Thymus (tissue), 11 donors: ENCODE results near the gene FN3KRP. TPM values are rescaled to one million over a fixed set of nuclear protein-coding genes. Genes with fewer than 3 reads are reported as not detected.
A peak's percentile ranks its signal among the peaks of the same experiment; 100 is the strongest.

Source experiments
- DNase-seq, 9 donors: peaks; one replicate each; pipeline ENCODE4 v3.0.0-alpha.2; 2013; ENCODE audit warnings: low spot score in 9 of 9, low read depth in 6 of 9, missing footprints in 1 of 9
- H3K27ac ChIP-seq, 2 donors: one replicate each; pipeline ENCODE4 v1.5.1; 2013; ENCODE audit warnings: control low read depth in 1 of 2, low read depth in 1 of 2, low read length in 1 of 2, mild to moderate bottlenecking in 1 of 2, moderate library complexity in 1 of 2
- H3K27me3 ChIP-seq, 2 donors: one replicate each; pipeline ENCODE4 v1.5.1; 2013; ENCODE audit warnings: low read length in 1 of 2; ENCODE audit not compliant: control insufficient read depth in 2 of 2, insufficient read depth in 1 of 2
- H3K36me3 ChIP-seq, 2 donors: one replicate each; pipeline ENCODE4 v1.5.1; 2013; ENCODE audit warnings: low read length in 1 of 2, mild to moderate bottlenecking in 1 of 2, moderate library complexity in 1 of 2; ENCODE audit not compliant: control insufficient read depth in 2 of 2, insufficient read depth in 2 of 2
- H3K4me1 ChIP-seq, 2 donors: one replicate each; pipeline ENCODE4 v1.5.1; 2013; ENCODE audit warnings: low read length in 2 of 2; ENCODE audit not compliant: control insufficient read depth in 2 of 2, insufficient read depth in 2 of 2
- H3K4me3 ChIP-seq, 2 donors: one replicate each; pipeline ENCODE4 v1.5.1; 2013; ENCODE audit warnings: low read length in 2 of 2, control low read depth in 1 of 2, mild to moderate bottlenecking in 1 of 2
- H3K9me3 ChIP-seq, 2 donors: one replicate each; pipeline ENCODE4 v1.5.1; 2013; ENCODE audit warnings: low read length in 1 of 2, mild to moderate bottlenecking in 1 of 2; ENCODE audit not compliant: control insufficient read depth in 2 of 2, insufficient read depth in 1 of 2
- whole genome bisulfite sequencing: extraction: QIAGEN DNeasy Blood & Tissue Kit; methylation state at CpG from one replicate; pipeline ENCODE4 v1.1.7; 2013; 5-methylcytosine and 5-hydroxymethylcytosine counted together
- polyA plus RNA-seq: library from polyadenylated mRNA; stranded (reverse); fragments of 200-250 nt; gene quantifications from one replicate; pipeline ENCODE4 v1.2.3, GENCODE V29; 2013
- total RNA-seq: library from RNA; stranded (reverse); fragments of 120-200 nt; gene quantifications from one replicate; pipeline ENCODE4 v1.2.4, GENCODE V29; 2013
- donor health status: healthy.

The FN3KRP gene
- total and polyA plus RNA-seq, 2 donors: 12.2 to 37.6 TPM

DNA sequence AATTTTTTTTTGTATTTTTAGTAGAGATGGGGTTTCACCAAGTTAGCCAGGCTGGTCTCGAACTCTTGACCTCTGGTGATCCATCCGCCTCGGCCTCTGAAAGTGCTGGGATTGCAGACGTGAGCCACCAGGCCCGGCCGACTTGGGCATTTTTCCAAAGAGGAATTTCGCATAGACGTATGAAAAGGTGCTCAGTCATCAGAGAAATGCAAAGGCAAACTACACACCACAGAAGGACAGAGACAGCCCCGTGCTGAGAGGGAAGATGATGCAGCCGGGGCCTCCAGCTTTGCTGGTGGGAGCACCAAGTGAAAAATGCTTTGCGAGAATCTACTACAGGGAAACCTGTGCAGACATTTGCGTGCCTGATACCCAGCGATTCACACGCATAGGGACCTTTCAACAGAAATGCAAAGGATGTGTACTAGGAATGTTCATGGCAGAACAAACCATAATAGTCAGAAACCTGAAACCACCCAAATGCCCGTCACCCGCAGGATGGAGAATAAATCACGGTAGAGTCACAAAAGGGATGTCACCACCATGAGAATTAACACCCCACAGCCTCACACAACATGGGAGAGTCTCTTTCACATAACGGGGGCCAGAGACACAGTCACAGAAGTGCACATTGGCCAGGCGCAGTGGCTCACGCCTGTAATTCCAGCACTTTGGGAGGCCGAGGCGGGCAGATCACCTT lies 23.2 kb upstream of the FN3KRP start:
- peaks cover 7 to 8% of the 10 kb centered on the region in 2 donors for H3K4me1 ChIP-seq
- 98% methylated on average over 22 of the region's 22 CpGs for WGBS
- peaks cover 3 to 32% of the 10 kb centered on the region in 2 donors for H3K9me3 ChIP-seq

DNA sequence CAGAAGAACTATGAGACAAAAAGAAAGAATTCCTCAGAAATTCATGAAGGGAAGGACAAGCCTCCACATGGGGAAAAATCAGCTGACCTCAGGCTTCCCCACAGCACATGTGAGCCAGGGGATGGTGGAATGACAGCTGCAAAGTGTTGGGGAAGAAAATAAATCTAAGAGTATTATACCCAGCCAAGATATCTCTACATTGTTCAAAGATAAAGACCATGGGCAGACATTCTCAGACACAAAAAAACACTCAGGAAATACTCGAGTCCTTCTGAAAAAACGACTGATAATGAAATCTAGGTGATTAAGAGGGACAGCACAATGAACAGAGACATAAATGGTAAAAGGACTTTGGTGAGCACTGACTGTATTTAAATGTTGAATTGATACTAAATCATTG lies 21.9 kb upstream of the FN3KRP start:
- Histone ChIP-seq H3K36me3 (no peaks in the 10 kb centered on the region), H3K9me3 (peaks cover 5 to 32% of the 10 kb centered on the region in 2 donors), H3K4me3 (no peak overlapping the region), H3K27ac (no peak overlapping the region), H3K27me3 (peaks cover 16 to 32% of the 10 kb centered on the region in 2 donors), H3K4me1 (peaks cover 7 to 12% of the 10 kb centered on the region in 2 donors)
- no peak for DNase-seq
- WGBS: 84% methylated on average over 2 of the region's 2 CpGs

More for the DNA sequence above, 23.2 kb upstream of the FN3KRP start:
- no peak overlapping the region for H3K27ac ChIP-seq
- DNase-seq: no peak
- no peaks in the 10 kb centered on the region for H3K36me3 ChIP-seq
- H3K27me3 ChIP-seq: peaks cover 13 to 23% of the 10 kb centered on the region in 2 donors
- H3K4me3 ChIP-seq: no peak overlapping the region

DNA sequence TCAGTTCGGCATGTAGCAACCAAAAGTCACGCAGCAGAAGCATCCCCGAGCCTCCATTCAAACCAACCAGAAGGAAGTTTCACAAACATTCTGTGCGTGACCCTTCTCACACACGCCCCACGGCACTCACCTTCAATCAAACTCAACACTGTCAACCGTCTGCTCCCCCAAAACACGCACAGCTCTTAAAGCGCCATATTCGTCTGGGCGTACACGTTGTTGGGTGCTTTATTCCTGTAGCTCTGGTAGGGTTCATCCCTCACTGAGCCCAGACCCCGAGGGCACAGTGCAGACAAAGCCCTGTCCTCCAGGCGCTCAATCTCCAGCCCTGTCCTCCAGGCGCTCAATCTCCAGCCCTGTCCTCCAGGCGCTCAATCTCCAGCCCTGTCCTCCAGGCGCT lies 20.2 kb upstream of the FN3KRP start:
- Histone ChIP-seq H3K27me3 (peaks cover 16 to 43% of the 10 kb centered on the region in 2 donors), H3K36me3 (no peaks in the 10 kb centered on the region), H3K27ac (no peak overlapping the region), H3K4me1 (peaks cover 7 to 12% of the 10 kb centered on the region in 2 donors), H3K9me3 (peaks cover 5 to 32% of the 10 kb centered on the region in 2 donors), H3K4me3 (no peak overlapping the region)
- no peak for DNase-seq
- WGBS: 98% methylated on average over 16 of the region's 17 CpGs

DNA sequence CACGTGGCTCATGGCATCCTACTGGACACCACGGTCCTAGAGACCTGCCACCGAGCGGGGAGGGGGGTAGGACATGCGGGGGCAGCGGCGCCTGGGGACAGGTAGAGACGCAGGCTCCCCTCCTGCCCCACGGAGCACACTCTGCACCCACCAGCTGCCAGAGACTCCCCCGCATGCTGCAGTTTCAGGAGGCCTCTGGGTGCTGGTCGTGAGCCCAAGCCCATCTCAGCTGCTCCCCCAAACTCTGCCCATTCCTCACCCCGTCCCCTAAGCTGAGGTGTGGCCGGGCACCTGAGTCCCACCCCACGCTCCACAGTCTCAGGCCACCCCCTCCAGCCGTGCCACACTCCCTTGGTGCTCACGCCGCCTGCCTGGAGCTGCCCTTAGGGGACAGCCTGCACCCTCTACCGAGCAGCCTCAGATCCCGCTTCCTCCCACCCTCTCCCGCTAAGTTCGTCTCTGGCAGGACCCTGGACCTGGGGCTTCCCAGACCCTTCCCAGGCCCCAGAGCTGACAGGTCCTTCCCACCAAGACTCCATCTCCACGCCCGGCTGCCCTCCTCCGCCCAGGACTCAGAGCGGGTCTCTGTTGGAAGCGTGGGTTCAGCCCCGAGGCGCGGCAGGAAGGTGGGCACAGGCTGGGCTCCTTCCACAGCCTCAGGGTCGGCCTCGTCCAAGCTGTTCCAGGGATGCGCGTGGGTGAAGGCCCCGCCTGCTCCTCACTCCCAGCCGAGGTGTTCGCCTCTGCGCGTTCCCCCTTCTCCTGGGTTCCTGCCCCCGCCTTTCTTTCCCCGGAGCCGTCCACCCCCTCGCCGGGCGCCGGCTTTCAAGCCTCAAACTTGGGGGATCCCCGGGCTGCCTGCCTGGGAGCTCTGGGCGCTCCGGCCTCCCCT lies 19.3 kb upstream of the FN3KRP start:
- H3K36me3 ChIP-seq: no peaks in the 10 kb centered on the region
- no peak overlapping the region for H3K27ac ChIP-seq
- peaks cover 7 to 12% of the 10 kb centered on the region in 2 donors for H3K4me1 ChIP-seq
- 45% methylated on average over 48 of the region's 48 CpGs for WGBS
- H3K27me3 ChIP-seq: peaks cover 16 to 43% of the 10 kb centered on the region in 2 donors
- H3K4me3 ChIP-seq: peak overlapping the region; percentile 33 to 62
- H3K9me3 ChIP-seq: peaks cover 5 to 32% of the 10 kb centered on the region in 2 donors
- DNase-seq: no peak

DNA sequence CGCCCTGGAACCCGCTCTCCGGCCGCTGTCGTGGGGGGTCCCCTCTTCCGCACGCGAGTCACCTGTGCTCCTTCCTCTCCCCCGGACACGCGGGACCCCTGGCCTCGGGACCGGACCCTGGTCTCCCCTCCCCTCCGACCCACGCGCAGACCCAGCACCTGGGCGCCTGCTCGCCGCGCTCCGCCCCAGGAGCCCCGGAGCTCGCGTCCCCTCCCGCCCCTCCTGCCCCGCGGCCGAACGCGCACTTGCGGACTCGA lies 18.8 kb upstream of the FN3KRP start:
- no peaks in the 10 kb centered on the region for H3K36me3 ChIP-seq
- H3K27ac ChIP-seq: no peak overlapping the region
- no peak for DNase-seq
- H3K9me3 ChIP-seq: peaks cover 5 to 32% of the 10 kb centered on the region in 2 donors
- WGBS: 3% methylated on average over 32 of the region's 32 CpGs
- H3K4me1 ChIP-seq: peaks cover 7 to 12% of the 10 kb centered on the region in 2 donors
- H3K27me3 ChIP-seq: peaks cover 16 to 43% of the 10 kb centered on the region in 2 donors
- peak overlapping the region; percentile 33 to 62 for H3K4me3 ChIP-seq

DNA sequence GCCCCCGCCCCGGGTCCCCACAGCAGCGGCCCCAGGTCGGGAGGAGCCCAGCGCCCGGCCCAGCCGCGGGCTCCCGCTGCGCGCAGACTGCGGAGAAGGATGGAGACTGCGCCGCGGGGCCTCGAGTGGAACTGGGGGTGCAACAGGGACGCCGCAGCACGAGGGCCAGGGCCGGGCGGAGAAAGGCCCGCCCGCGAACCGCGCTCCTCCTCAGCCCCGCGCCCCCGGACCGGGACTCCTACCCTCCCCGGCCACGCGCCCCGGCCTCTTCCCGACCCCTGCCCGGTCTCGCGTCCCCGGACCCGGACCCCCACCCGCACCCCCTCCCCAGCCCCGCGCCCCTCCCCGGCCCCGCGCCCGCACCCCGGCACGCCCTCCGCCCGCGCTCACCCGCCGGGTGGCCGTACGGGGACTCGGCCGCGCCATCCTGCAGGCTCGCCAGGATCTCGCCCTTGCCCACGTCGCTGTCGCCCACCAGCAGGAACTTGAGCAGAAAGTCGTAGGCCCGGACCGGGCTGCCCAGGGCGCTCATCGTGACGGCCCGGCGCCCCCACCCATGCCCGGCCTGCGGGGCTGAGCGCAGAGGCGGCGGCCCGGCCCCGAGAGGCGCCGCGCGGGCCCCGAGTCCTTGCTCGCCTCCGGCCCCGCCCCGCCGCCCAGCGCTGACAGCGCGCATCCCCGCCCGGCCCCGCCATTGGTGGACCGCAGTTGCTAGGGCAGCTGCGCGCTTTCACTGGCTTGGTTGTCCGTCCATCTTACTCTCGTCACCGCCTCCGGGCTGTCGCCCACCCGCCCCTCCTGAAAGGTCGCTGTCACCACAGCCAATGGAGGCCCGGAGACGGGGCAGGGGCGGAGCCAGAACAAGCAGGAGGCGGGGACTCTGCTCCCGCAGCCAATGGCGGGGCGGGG lies 18.2 kb upstream of the FN3KRP start, which contains the start of gene RAB40B:
Gene RAB40B, minus strand, starts transcription at position 634 of the 909 bp plus-strand sequence. Its CDS starts 102 bp downstream, at position 532.
- Histone ChIP-seq H3K4me3 (peak within 1 kb of the TSS; percentile 37 to 62), H3K27me3 (peaks cover 16 to 43% of the 10 kb centered on the region in 2 donors), H3K36me3 (no peaks in the 10 kb centered on the region), H3K27ac (no peak within 1 kb of the TSS), H3K4me1 (peaks cover 7 to 12% of the 10 kb centered on the region in 2 donors), H3K9me3 (peaks cover 5 to 32% of the 10 kb centered on the region in 2 donors)
- WGBS: under 1% methylated on average over 112 of the region's 112 CpGs
- DNase-seq: peak; percentile 82 to 97 (median 92)

DNA sequence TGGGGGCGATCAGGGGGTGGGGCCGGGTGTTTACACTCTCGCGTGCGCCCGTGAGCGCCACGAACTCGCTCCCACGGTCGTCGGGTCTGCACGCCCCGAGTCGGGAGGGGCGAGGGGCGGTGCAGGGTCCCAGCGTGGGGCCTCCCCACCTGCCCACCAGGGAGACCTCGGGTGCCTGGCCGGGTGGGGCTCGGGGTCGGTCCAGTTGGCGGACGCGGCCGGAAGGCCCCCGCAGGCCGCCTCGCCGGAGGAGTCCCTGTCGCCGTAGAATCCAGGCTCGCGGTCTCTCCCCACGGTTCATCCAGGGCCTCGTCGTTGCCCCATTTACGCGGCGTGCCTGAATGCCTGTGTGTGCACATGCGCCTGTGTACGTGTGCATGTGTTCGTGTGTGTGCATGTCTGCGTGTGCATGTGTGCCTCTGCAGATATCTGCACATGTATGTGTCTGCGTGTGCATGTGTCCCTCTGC lies 17.5 kb upstream of the FN3KRP start:
- Histone ChIP-seq H3K27me3 (peaks cover 16 to 43% of the 10 kb centered on the region in 2 donors), H3K36me3 (no peaks in the 10 kb centered on the region), H3K4me3 (peak overlapping the region; percentile 29 to 62), H3K27ac (no peak overlapping the region), H3K4me1 (peaks cover 7 to 12% of the 10 kb centered on the region in 2 donors), H3K9me3 (peaks cover 5 to 29% of the 10 kb centered on the region in 2 donors)
- 9% methylated on average over 45 of the region's 45 CpGs for WGBS
- DNase-seq: no peak

DNA sequence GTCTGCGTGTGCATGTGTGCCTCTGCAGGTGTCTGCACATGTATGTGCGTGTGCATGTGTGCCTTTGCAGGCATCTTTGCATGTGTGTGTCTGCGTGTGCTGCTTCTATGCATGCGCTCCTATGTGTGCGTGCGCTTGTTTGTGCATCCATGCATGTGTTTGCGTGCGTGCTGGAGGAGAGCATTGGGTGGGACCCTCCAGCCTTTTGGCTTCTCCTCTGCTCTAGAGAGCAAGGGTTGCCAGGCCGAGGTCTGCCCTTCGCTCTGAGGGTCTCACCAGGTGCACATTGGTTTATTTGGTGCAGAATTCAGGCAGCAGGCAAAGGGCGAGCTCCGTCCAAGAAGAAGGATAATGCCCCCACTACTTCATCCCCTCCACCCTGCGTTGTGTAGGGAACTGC lies 17.0 kb upstream of the FN3KRP start:
- Histone ChIP-seq H3K36me3 (no peaks in the 10 kb centered on the region), H3K27me3 (peaks cover 16 to 43% of the 10 kb centered on the region in 2 donors), H3K9me3 (peaks cover 4 to 24% of the 10 kb centered on the region in 2 donors), H3K27ac (no peak overlapping the region), H3K4me3 (no peak overlapping the region), H3K4me1 (peaks cover 7 to 12% of the 10 kb centered on the region in 2 donors)
- 92% methylated on average over 13 of the region's 13 CpGs for WGBS
- no peak for DNase-seq
